Measurements from ENCODE around the gene WFDC1.

Gene WFDC1

GRCh38 chr16:84373907-84374489 is 79.3 kb downstream of the WFDC1 start:
- peaks cover 3% of the 10 kb centered on the region for H3K36me3 Mint-ChIP-seq
- H3K27me3 Mint-ChIP-seq = peaks cover 22% of the 10 kb centered on the region
- H3K9me3 Mint-ChIP-seq (ENCODE audit: low read depth) = no peaks in the 10 kb centered on the region
- H3K4me1 Mint-ChIP-seq (ENCODE audit: low read depth) = peaks cover 6% of the 10 kb centered on the region
- H3K27ac Mint-ChIP-seq = no peak overlapping the region
- H3K4me3 Mint-ChIP-seq = no peak overlapping the region

- H3K9me3 Mint-ChIP-seq (ENCODE audit: low read depth) = no peaks in the 10 kb centered on the region
- peaks cover 26% of the 10 kb centered on the region for H3K27me3 Mint-ChIP-seq
- no peaks in the 10 kb centered on the region for H3K4me1 Mint-ChIP-seq (ENCODE audit: low read depth)
- H3K36me3 Mint-ChIP-seq = no peaks in the 10 kb centered on the region
- no peak overlapping the region for H3K4me3 Mint-ChIP-seq
- H3K27ac Mint-ChIP-seq = no peak overlapping the region
Measured at GRCh38 chr16:84378099-84378498, 83.4 kb downstream of the WFDC1 start.

- Mint-ChIP-seq H3K36me3 (no peaks in the 10 kb centered on the region), H3K4me1 (ENCODE audit: low read depth) (no peaks in the 10 kb centered on the region), H3K27ac (no peak overlapping the region), H3K4me3 (no peak overlapping the region), H3K27me3 (peaks cover 26% of the 10 kb centered on the region), H3K9me3 (ENCODE audit: low read depth) (no peaks in the 10 kb centered on the region)
Measured at GRCh38 chr16:84378567-84378966, 83.9 kb downstream of the WFDC1 start.

GRCh38 chr16:84379008-84379708 is 84.5 kb downstream of the WFDC1 start:
- H3K9me3 Mint-ChIP-seq (ENCODE audit: low read depth) = no peaks in the 10 kb centered on the region
- no peak overlapping the region for H3K27ac Mint-ChIP-seq
- H3K36me3 Mint-ChIP-seq = no peaks in the 10 kb centered on the region
- H3K27me3 Mint-ChIP-seq = peaks cover 24% of the 10 kb centered on the region
- no peaks in the 10 kb centered on the region for H3K4me1 Mint-ChIP-seq (ENCODE audit: low read depth)
- no peak overlapping the region for H3K4me3 Mint-ChIP-seq

Data from activated naive CD8-positive, alpha-beta T cell (primary cell).